ENCODE results near the gene USH1C. TPM values are rescaled to one million over a fixed set of nuclear protein-coding genes. Genes with fewer than 3 reads are reported as not detected.

USH1C gene
- total RNA-seq, 1 donor, result not detected

- H3K36me3 ChIP-seq (ENCODE audit: insufficient read depth, low read length), result no peaks in the 10 kb centered on the region
- H3K9me3 ChIP-seq (ENCODE audit: low read depth, low read length), result no peaks in the 10 kb centered on the region
- TF ChIP-seq CTCF (IDR thresholded peaks at IDR 0.05; ENCODE audit: extremely low read depth, low read depth, low read length), result no peak
- H2AFZ ChIP-seq (ENCODE audit: low read length), result no peak overlapping the region
- peak; percentile 89 for DNase-seq (ENCODE audit: insufficient read length, low spot score, missing footprints)
- no peak overlapping the region for H3K4me3 ChIP-seq (ENCODE audit: insufficient read depth, low read length)
- H3K79me2 ChIP-seq (ENCODE audit: insufficient read depth, low read length), result no peaks in the 10 kb centered on the region
- no peak overlapping the region for H3K27ac ChIP-seq (ENCODE audit: low read depth, low read length)
- no peaks in the 10 kb centered on the region for H4K20me1 ChIP-seq (ENCODE audit: insufficient read depth, low read length)
- H3K27me3 ChIP-seq (ENCODE audit: insufficient read depth, low read length), result peaks cover 11% of the 10 kb centered on the region
- H3K4me1 ChIP-seq (ENCODE audit: insufficient read depth, low read length), result no peaks in the 10 kb centered on the region
- H3K4me2 ChIP-seq (ENCODE audit: insufficient read depth, low read length), result no peak overlapping the region
Measured at GRCh38 chr11:17563231-17563646, 19.0 kb upstream of the USH1C start.

GRCh38 chr11:17561526-17561925 is 17.3 kb upstream of the USH1C start:
- Histone ChIP-seq H3K9me3 (ENCODE audit: low read depth, low read length) (no peaks in the 10 kb centered on the region), H3K4me2 (ENCODE audit: insufficient read depth, low read length) (no peak overlapping the region), H3K27me3 (ENCODE audit: insufficient read depth, low read length) (peaks cover 7% of the 10 kb centered on the region), H2AFZ (ENCODE audit: low read length) (no peak overlapping the region), H3K36me3 (ENCODE audit: insufficient read depth, low read length) (no peaks in the 10 kb centered on the region), H3K79me2 (ENCODE audit: insufficient read depth, low read length) (no peaks in the 10 kb centered on the region), H3K4me3 (ENCODE audit: insufficient read depth, low read length) (no peak overlapping the region), H3K4me1 (ENCODE audit: insufficient read depth, low read length) (no peaks in the 10 kb centered on the region), H4K20me1 (ENCODE audit: insufficient read depth, low read length) (no peaks in the 10 kb centered on the region), H3K27ac (ENCODE audit: low read depth, low read length) (no peak overlapping the region)
- TF ChIP-seq CTCF (IDR thresholded peaks at IDR 0.05; ENCODE audit: extremely low read depth, low read depth, low read length), result no peak
- no peak for DNase-seq (ENCODE audit: insufficient read length, low spot score, missing footprints)

DNA sequence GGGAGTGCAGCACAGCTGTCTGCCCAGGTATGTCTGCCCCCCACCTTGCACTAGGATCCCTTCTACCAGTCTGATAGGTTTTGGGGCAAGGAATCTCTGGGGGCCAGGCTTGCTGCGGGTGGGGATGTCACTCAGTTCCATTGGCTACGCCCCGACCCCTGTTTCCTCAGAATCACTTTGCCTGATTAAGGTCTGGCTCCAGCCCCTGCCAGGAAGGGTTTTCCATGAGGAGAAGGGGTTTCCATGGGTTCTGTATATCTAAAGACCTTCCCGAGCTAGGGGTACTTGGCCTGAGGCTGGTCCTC is 16.8 kb upstream of the USH1C start:
- TF ChIP-seq CTCF (IDR thresholded peaks at IDR 0.05; ENCODE audit: extremely low read depth, low read depth, low read length), result no peak
- H3K4me3 ChIP-seq (ENCODE audit: insufficient read depth, low read length), result no peak overlapping the region
- DNase-seq (ENCODE audit: insufficient read length, low spot score, missing footprints), result no peak

DNA sequence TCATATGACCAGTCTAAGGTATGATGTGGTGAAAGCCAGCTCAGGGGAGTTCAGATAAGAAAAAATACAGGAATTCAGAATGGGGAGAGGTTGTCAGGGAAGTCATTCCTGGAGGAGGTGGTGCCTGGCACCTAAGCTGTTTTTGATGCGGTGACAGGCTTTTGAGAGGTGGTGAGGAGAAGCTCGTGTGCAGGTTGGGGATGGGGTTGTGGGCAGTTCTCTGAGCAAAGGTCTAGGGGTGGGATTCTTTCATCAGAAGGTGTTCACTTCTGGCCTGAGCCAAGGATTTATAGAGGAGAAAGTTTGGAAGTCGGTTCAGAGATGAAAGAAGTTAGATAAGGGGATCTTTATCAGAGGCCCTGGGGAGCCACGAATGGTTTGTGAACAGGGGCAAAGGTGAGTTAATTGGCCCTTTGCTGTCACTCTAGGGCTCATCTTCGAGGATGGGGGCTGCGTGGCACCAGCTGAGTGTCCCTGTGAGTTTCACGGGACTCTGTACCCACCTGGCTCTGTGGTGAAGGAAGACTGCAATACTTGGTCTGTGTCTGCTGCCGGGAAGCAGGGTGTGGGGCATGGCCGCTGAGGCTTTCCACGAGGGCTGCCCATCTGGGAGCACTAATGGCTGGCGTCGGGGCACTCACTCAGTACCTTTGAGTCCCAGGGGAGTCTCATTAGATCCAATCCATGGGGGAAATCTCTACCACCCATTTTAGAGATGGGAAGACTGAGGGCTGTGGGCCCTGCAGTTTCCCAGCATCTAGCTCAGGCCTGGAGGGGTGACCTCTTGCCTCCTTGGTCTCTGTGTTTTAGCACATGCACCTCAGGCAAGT is 16.3 kb upstream of the USH1C start:
- no peaks in the 10 kb centered on the region for H3K36me3 ChIP-seq (ENCODE audit: insufficient read depth, low read length)
- no peak overlapping the region for H2AFZ ChIP-seq (ENCODE audit: low read length)
- H3K79me2 ChIP-seq (ENCODE audit: insufficient read depth, low read length), result no peaks in the 10 kb centered on the region
- H3K27me3 ChIP-seq (ENCODE audit: insufficient read depth, low read length), result peaks cover 7% of the 10 kb centered on the region
- no peak for TF ChIP-seq CTCF (IDR thresholded peaks at IDR 0.05; ENCODE audit: extremely low read depth, low read depth, low read length)
- H4K20me1 ChIP-seq (ENCODE audit: insufficient read depth, low read length), result no peaks in the 10 kb centered on the region
- no peak overlapping the region for H3K4me2 ChIP-seq (ENCODE audit: insufficient read depth, low read length)
- H3K27ac ChIP-seq (ENCODE audit: low read depth, low read length), result no peak overlapping the region
- H3K4me1 ChIP-seq (ENCODE audit: insufficient read depth, low read length), result no peaks in the 10 kb centered on the region
- no peak for DNase-seq (ENCODE audit: insufficient read length, low spot score, missing footprints)
- H3K4me3 ChIP-seq (ENCODE audit: insufficient read depth, low read length), result no peak overlapping the region
- no peaks in the 10 kb centered on the region for H3K9me3 ChIP-seq (ENCODE audit: low read depth, low read length)

More for the DNA sequence above, 16.8 kb upstream of the USH1C start:
- Histone ChIP-seq H3K27me3 (ENCODE audit: insufficient read depth, low read length) (peaks cover 7% of the 10 kb centered on the region), H3K79me2 (ENCODE audit: insufficient read depth, low read length) (no peaks in the 10 kb centered on the region), H3K36me3 (ENCODE audit: insufficient read depth, low read length) (no peaks in the 10 kb centered on the region), H2AFZ (ENCODE audit: low read length) (no peak overlapping the region), H3K4me1 (ENCODE audit: insufficient read depth, low read length) (no peaks in the 10 kb centered on the region), H3K9me3 (ENCODE audit: low read depth, low read length) (no peaks in the 10 kb centered on the region), H3K4me2 (ENCODE audit: insufficient read depth, low read length) (no peak overlapping the region), H3K27ac (ENCODE audit: low read depth, low read length) (no peak overlapping the region), H4K20me1 (ENCODE audit: insufficient read depth, low read length) (no peaks in the 10 kb centered on the region)
